ENCODE measurements around the gene HSPA12B. TPM values are rescaled to one million over a fixed set of nuclear protein-coding genes. Genes with fewer than 3 reads are reported as not detected.

Gene HSPA12B
- total and polyA plus RNA-seq, 9 of the 15 experiments (the other 6 are each of a cell fraction or from before 2014, with no cell fraction given) = 0.03 to 0.07 TPM; not detected in 7

DNA sequence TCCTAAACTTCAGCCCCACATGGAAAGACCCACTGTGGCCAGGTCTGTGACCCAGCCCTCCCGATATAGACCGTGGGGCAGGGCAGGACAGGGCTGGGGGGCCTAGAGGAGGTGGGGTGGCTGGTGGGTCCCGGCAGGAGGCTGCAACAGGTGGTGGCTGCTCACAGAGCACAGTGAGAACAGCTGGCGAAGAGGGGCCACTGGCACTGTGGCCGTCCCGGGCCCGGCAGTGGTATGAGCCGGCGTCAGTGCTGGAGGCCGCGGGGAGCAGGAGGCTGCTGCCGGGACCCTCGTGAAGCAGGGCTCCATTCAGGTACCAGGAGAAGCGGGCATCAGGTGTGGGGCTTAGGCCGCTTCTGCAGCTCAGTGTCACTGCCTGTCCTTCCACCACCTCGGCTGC, 33.4 kb upstream of the HSPA12B start:
- H3K4me2 ChIP-seq (ENCODE audit: insufficient read depth, low read length) = no peak overlapping the region
- no peak for ATAC-seq
- no peak overlapping the region for H3K9ac ChIP-seq (ENCODE audit: insufficient read depth in 1 of 2, low read depth in 2 of 2, low read length in 2 of 2)
- no peaks in the 10 kb centered on the region for H3K36me3 ChIP-seq (ENCODE audit: control insufficient read depth, insufficient read depth, low read length)
- no peak for DNase-seq (ENCODE audit: extremely low read depth in 1 of 4, low spot score in 3 of 4)
- no peak overlapping the region for H3K4me3 ChIP-seq
- peaks cover 0 to 15% of the 10 kb centered on the region in 2 experiments; a peak in 2 of 5 replicates for H3K4me1 ChIP-seq (replicated peaks in 1 of 2; ENCODE audit: control insufficient read depth in 2 of 2, insufficient read depth in 2 of 2, low read length in 2 of 2)
- H3K79me2 ChIP-seq (ENCODE audit: control insufficient read depth, insufficient read depth, low read length) = no peaks in the 10 kb centered on the region
- no TSS peak for BruUV-seq (replicated peaks)
- in situ Hi-C loops (cut with MboI) = no loop called here
- H3K27ac ChIP-seq (ENCODE audit: extremely low read depth, low read depth, low read length) = no peak overlapping the region
- H3K27me3 ChIP-seq (ENCODE audit: control insufficient read depth in 2 of 2, insufficient read depth in 2 of 2, low read length in 2 of 2) = peaks cover 0 to 47% of the 10 kb centered on the region in 2 experiments; a peak in 3 of 5 replicates
- intact Hi-C loops (cut with micrococcal nuclease) = no loop called here
- no peaks in the 10 kb centered on the region for H3K9me3 ChIP-seq (replicated peaks; ENCODE audit: control insufficient read depth, insufficient read depth, low read depth, low read length)
- CTCF ChIA-PET (ENCODE audit: low intra/inter-chr PET ratio) = no interaction called here
- TF ChIP-seq, protein P1, sequence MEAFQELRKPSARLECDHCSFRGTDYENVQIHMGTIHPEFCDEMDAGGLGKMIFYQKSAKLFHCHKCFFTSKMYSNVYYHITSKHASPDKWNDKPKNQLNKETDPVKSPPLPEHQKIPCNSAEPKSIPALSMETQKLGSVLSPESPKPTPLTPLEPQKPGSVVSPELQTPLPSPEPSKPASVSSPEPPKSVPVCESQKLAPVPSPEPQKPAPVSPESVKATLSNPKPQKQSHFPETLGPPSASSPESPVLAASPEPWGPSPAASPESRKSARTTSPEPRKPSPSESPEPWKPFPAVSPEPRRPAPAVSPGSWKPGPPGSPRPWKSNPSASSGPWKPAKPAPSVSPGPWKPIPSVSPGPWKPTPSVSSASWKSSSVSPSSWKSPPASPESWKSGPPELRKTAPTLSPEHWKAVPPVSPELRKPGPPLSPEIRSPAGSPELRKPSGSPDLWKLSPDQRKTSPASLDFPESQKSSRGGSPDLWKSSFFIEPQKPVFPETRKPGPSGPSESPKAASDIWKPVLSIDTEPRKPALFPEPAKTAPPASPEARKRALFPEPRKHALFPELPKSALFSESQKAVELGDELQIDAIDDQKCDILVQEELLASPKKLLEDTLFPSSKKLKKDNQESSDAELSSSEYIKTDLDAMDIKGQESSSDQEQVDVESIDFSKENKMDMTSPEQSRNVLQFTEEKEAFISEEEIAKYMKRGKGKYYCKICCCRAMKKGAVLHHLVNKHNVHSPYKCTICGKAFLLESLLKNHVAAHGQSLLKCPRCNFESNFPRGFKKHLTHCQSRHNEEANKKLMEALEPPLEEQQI (IDR thresholded peaks at IDR 0.05) = no peak
- TF ChIP-seq EHMT2 (IDR thresholded peaks at IDR 0.05) = no peak
- TF ChIP-seq U2AF2 (optimal IDR thresholded peaks at IDR 0.05; ENCODE audit: low read depth, low read length) = no peak
- TF ChIP-seq ZSCAN29 (IDR thresholded peaks at IDR 0.05) = no peak
- TF ChIP-seq FOXM1 (IDR thresholded peaks at IDR 0.05; ENCODE audit: low read depth) = no peak
- TF ChIP-seq FOXM1 (CRISPR knock-in tag; IDR thresholded peaks at IDR 0.05; ENCODE audit: low read depth) = no peak
- no peak for TF ChIP-seq ZNF41 (CRISPR knock-in tag; conservative IDR thresholded peaks at IDR 0.05)
- TF ChIP-seq HLTF (IDR thresholded peaks at IDR 0.05) = no peak
- TF ChIP-seq, protein P2, sequence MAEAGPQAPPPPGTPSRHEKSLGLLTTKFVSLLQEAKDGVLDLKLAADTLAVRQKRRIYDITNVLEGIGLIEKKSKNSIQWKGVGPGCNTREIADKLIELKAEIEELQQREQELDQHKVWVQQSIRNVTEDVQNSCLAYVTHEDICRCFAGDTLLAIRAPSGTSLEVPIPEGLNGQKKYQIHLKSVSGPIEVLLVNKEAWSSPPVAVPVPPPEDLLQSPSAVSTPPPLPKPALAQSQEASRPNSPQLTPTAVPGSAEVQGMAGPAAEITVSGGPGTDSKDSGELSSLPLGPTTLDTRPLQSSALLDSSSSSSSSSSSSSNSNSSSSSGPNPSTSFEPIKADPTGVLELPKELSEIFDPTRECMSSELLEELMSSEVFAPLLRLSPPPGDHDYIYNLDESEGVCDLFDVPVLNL (CRISPR knock-in tag; IDR thresholded peaks at IDR 0.05; ENCODE audit: low read depth) = no peak
- no peak for TF ChIP-seq TRIM28 (IDR thresholded peaks at IDR 0.05)
- no peak for TF ChIP-seq RBM22 (IDR thresholded peaks at IDR 0.05; ENCODE audit: low read depth, low read length, poor library complexity, severe bottlenecking)
- TF ChIP-seq, protein P3, sequence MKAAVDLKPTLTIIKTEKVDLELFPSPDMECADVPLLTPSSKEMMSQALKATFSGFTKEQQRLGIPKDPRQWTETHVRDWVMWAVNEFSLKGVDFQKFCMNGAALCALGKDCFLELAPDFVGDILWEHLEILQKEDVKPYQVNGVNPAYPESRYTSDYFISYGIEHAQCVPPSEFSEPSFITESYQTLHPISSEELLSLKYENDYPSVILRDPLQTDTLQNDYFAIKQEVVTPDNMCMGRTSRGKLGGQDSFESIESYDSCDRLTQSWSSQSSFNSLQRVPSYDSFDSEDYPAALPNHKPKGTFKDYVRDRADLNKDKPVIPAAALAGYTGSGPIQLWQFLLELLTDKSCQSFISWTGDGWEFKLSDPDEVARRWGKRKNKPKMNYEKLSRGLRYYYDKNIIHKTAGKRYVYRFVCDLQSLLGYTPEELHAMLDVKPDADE (conservative IDR thresholded peaks at IDR 0.05; ENCODE audit: control insufficient read depth, low read depth, low read length) = no peak
- TF ChIP-seq, protein P4, sequence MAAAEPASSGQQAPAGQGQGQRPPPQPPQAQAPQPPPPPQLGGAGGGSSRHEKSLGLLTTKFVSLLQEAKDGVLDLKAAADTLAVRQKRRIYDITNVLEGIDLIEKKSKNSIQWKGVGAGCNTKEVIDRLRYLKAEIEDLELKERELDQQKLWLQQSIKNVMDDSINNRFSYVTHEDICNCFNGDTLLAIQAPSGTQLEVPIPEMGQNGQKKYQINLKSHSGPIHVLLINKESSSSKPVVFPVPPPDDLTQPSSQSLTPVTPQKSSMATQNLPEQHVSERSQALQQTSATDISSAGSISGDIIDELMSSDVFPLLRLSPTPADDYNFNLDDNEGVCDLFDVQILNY (CRISPR knock-in tag; IDR thresholded peaks at IDR 0.05) = no peak
- POLR2A ChIA-PET = interaction anchor here (0.7 kb wide), 1 partner anchor 1459 kb away, joined by 3 read pairs; no protein-coding TSS in a partner anchor
- no peaks in the 10 kb centered on the region for H4K20me1 ChIP-seq (replicated peaks; ENCODE audit: control insufficient read depth, insufficient read depth, low read length)
- 8% methylated on average over 10 of the region's 16 CpGs for WGBS (ENCODE audit: insufficient coverage, low coverage, missing lambda C conversion rate)
- FAIRE-seq = no peak
- no peaks in the 10 kb centered on the region for H3K9me1 ChIP-seq (ENCODE audit: control insufficient read depth, insufficient read depth, low read length)
- no peak overlapping the region for H2AFZ ChIP-seq (ENCODE audit: low read depth, low read length)

Measured in K562 (cell line).